Measurements from ENCODE around the gene KCNH6. TPM values are rescaled to one million over a fixed set of nuclear protein-coding genes. Genes with fewer than 3 reads are reported as not detected.
A peak's percentile ranks its signal among the peaks of the same experiment; 100 is the strongest.

KCNH6 gene
- total RNA-seq, 6 experiments from 2014 or later = not detected

- peaks cover 0 to 10% of the 10 kb centered on the region in 2 donors for H3K27me3 ChIP-seq
- no peaks in the 10 kb centered on the region for H3K4me1 ChIP-seq
- no peaks in the 10 kb centered on the region for H3K9me3 ChIP-seq
- no peak overlapping the region for H3K4me3 ChIP-seq
- H3K27ac ChIP-seq = no peak overlapping the region
- intact Hi-C loops (cut with DNase I) = no loop called here
- DNase-seq (peak in 2 of 3 donors; percentile 43 to 57), ATAC-seq (no peak)
- TF ChIP-seq, protein P1, sequence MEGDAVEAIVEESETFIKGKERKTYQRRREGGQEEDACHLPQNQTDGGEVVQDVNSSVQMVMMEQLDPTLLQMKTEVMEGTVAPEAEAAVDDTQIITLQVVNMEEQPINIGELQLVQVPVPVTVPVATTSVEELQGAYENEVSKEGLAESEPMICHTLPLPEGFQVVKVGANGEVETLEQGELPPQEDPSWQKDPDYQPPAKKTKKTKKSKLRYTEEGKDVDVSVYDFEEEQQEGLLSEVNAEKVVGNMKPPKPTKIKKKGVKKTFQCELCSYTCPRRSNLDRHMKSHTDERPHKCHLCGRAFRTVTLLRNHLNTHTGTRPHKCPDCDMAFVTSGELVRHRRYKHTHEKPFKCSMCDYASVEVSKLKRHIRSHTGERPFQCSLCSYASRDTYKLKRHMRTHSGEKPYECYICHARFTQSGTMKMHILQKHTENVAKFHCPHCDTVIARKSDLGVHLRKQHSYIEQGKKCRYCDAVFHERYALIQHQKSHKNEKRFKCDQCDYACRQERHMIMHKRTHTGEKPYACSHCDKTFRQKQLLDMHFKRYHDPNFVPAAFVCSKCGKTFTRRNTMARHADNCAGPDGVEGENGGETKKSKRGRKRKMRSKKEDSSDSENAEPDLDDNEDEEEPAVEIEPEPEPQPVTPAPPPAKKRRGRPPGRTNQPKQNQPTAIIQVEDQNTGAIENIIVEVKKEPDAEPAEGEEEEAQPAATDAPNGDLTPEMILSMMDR (IDR thresholded peaks at IDR 0.05) = no peak
- TF ChIP-seq POLR2A (IDR thresholded peaks at IDR 0.05) = no peak
- H3K36me3 ChIP-seq = no peaks in the 10 kb centered on the region
- WGBS (ENCODE audit: insufficient coverage, low coverage, low lambda C conversion rate, missing lambda C conversion rate) = no CpG with 5 or more reads among the region's 9 CpGs
Observed at GRCh38 chr17:63542218-63542545, 19.0 kb downstream of the KCNH6 start.

GRCh38 chr17:63542942-63543821 lies 20.0 kb downstream of the KCNH6 start:
- WGBS (ENCODE audit: insufficient coverage, low coverage, low lambda C conversion rate, missing lambda C conversion rate) = 48% methylated on average over 8 of the region's 15 CpGs
- intact Hi-C loops (cut with DNase I) = no loop called here
- peak; percentile 73 to 88 (median 75) for DNase-seq
- no peak for TF ChIP-seq POLR2A (IDR thresholded peaks at IDR 0.05)
- TF ChIP-seq, protein P1 (IDR thresholded peaks at IDR 0.05) = no peak
- H3K4me1 ChIP-seq = no peaks in the 10 kb centered on the region
- H3K4me3 ChIP-seq = no peak overlapping the region
- no peaks in the 10 kb centered on the region for H3K9me3 ChIP-seq
- no peaks in the 10 kb centered on the region for H3K36me3 ChIP-seq
- H3K27ac ChIP-seq = no peak overlapping the region
- ATAC-seq = peak; percentile 87 to 96 (median 91)
- H3K27me3 ChIP-seq = peaks cover 0 to 9% of the 10 kb centered on the region in 2 donors

DNA sequence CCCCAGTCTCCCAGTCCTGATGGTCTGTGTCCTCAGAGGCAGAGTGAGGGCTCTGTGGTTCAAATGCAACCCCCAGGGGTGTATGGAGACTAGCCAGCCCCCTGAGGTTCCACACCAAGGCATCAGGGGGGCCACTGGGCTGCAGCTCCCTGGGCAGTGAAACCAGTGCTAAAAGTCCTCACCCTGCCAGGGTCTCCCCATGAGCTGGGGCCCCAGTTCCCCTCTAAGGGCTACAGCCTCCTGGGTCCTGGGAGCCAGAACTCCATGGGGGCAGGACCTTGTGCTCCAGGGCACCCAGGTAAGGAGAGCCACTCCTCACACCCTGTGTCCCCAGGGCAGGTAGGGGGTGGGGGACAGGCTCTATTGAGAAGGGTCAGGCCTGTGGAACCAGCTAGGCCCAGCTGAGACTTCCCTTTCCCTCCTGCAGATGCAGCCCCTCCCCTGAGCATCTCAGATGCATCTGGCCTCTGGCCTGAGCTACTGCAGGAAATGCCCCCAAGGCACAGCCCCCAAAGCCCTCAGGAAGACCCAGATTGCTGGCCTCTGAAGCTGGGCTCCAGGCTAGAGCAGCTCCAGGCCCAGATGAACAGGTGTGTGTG lies 20.8 kb downstream of the KCNH6 start:
- H3K27me3 ChIP-seq = peaks cover 0 to 1% of the 10 kb centered on the region in 2 donors
- ATAC-seq (no peak), DNase-seq (peak in 2 of 3 donors; percentile 28 to 35)
- TF ChIP-seq, protein P1 (IDR thresholded peaks at IDR 0.05) = no peak
- TF ChIP-seq POLR2A (IDR thresholded peaks at IDR 0.05) = no peak
- intact Hi-C loops (cut with DNase I) = no loop called here
- no peak overlapping the region for H3K4me3 ChIP-seq
- H3K4me1 ChIP-seq = no peaks in the 10 kb centered on the region
- H3K36me3 ChIP-seq = no peaks in the 10 kb centered on the region
- no peak overlapping the region for H3K27ac ChIP-seq
- H3K9me3 ChIP-seq = no peaks in the 10 kb centered on the region

GRCh38 chr17:63544467-63545301 lies 21.5 kb downstream of the KCNH6 start:
- Histone ChIP-seq H3K9me3 (no peaks in the 10 kb centered on the region), H3K27ac (no peak overlapping the region), H3K4me3 (no peak overlapping the region), H3K27me3 (no peaks in the 10 kb centered on the region), H3K36me3 (no peaks in the 10 kb centered on the region), H3K4me1 (peaks cover 0 to 7% (median 0%) of the 10 kb centered on the region in 4 donors)
- 93% methylated on average over 2 of the region's 13 CpGs for WGBS (ENCODE audit: insufficient coverage, low coverage, low lambda C conversion rate, missing lambda C conversion rate)
- ATAC-seq (no peak), DNase-seq (peak in 2 of 3 donors; percentile 27 to 40)
- intact Hi-C loops (cut with DNase I) = no loop called here
- TF ChIP-seq, protein P1 (IDR thresholded peaks at IDR 0.05) = no peak
- no peak for TF ChIP-seq POLR2A (IDR thresholded peaks at IDR 0.05)
